HG03432 (cell line): ENCODE measurements around the gene GIGYF2.
A peak's percentile ranks its signal among the peaks of the same experiment; 100 is the strongest.

Experiments used
- ATAC-seq: cut with Tn5 transposase; IDR thresholded peaks from one replicate; pipeline ENCODE4 v1.9.1; 2021; ENCODE audit warnings: mild to moderate bottlenecking, moderate library complexity; ENCODE audit not compliant: unreplicated experiment

The GIGYF2 gene

GRCh38 chr2:232860593-232861241 is 163.6 kb downstream of the GIGYF2 start:
- no peak for ATAC-seq

GRCh38 chr2:232861353-232861752 is 164.2 kb downstream of the GIGYF2 start:
- ATAC-seq, result no peak

GRCh38 chr2:232863996-232864395 is 166.9 kb downstream of the GIGYF2 start:
- no peak for ATAC-seq

GRCh38 chr2:232865165-232865564 is 168.0 kb downstream of the GIGYF2 start:
- no peak for ATAC-seq

GRCh38 chr2:232866104-232866503 is 169.0 kb downstream of the GIGYF2 start:
- ATAC-seq, result no peak

GRCh38 chr2:232869138-232870017 is 172.2 kb downstream of the GIGYF2 start:
- no peak for ATAC-seq

- ATAC-seq, result no peak
Measured at GRCh38 chr2:232870018-232870765, 173.1 kb downstream of the GIGYF2 start, which contains the start of gene SNORC. Gene SNORC (plus strand): TSS chr2:232870264. CDS start chr2:232870342, 78 bp downstream.

GRCh38 chr2:232870766-232871371 is 173.7 kb downstream of the GIGYF2 start:
- no peak for ATAC-seq

- ATAC-seq, result no peak
Measured at GRCh38 chr2:232871418-232871834, 174.3 kb downstream of the GIGYF2 start.

GRCh38 chr2:232871835-232872736 is 175.0 kb downstream of the GIGYF2 start:
- ATAC-seq, result no peak

GRCh38 chr2:232872826-232873225 is 175.7 kb downstream of the GIGYF2 start:
- ATAC-seq, result no peak

- ATAC-seq, result no peak
Measured at GRCh38 chr2:232873292-232873908, 176.3 kb downstream of the GIGYF2 start.

- no peak for ATAC-seq
Measured at GRCh38 chr2:232873909-232874641, 176.9 kb downstream of the GIGYF2 start.

- ATAC-seq, result no peak
Measured at GRCh38 chr2:232874677-232875223, 177.6 kb downstream of the GIGYF2 start.

- ATAC-seq, result no peak
Measured at GRCh38 chr2:232875256-232876121, 178.4 kb downstream of the GIGYF2 start.

- peak; percentile 43 for ATAC-seq
Measured at GRCh38 chr2:232876161-232876977, 179.2 kb downstream of the GIGYF2 start.

GRCh38 chr2:232876978-232877441 is 179.9 kb downstream of the GIGYF2 start:
- no peak for ATAC-seq
